Measurements from ENCODE around the gene RAMAC. TPM values are rescaled to one million over a fixed set of nuclear protein-coding genes. Genes with fewer than 3 reads are reported as not detected.
A peak's percentile ranks its signal among the peaks of the same experiment; 100 is the strongest.

Gene RAMAC
- polyA plus RNA-seq, 1 donor from 2014 or later, result 116 TPM

- Histone ChIP-seq H3F3A (ENCODE audit: insufficient read depth, low read length, poor library complexity, severe bottlenecking) (peaks cover 2% of the 10 kb centered on the region), H3K79me2 (replicated peaks; ENCODE audit: insufficient read depth, low read length) (peaks cover 7% of the 10 kb centered on the region), H3K9me3 (ENCODE audit: low read length) (no peaks in the 10 kb centered on the region), H3K27me3 (ENCODE audit: insufficient read depth, low read depth, low read length) (no peaks in the 10 kb centered on the region), H3K36me3 (ENCODE audit: insufficient read depth, low read length) (no peaks in the 10 kb centered on the region), H3K4me2 (ENCODE audit: low read length) (no peak overlapping the region), H2AFZ (ENCODE audit: low read depth, low read length) (no peak overlapping the region), H4K20me1 (ENCODE audit: insufficient read depth) (no peaks in the 10 kb centered on the region), H3K9me2 (ENCODE audit: insufficient read depth, low read length) (no peaks in the 10 kb centered on the region), H3K9ac (ENCODE audit: low read length) (no peak overlapping the region), H3K4me3 (ENCODE audit: low read length) (no peak overlapping the region), H3K27ac (ENCODE audit: low read length) (no peak overlapping the region)
- TF ChIP-seq REST (IDR thresholded peaks at IDR 0.05; ENCODE audit: borderline replicate concordance) (no peak), EP300 (conservative IDR thresholded peaks at IDR 0.05; ENCODE audit: poor library complexity, severe bottlenecking) (no peak), EZH2 (IDR thresholded peaks at IDR 0.05; ENCODE audit: borderline replicate concordance, insufficient read depth, low read length, poor library complexity, severe bottlenecking) (no peak)
Measured at GRCh38 chr15:83015361-83015760, 29.4 kb downstream of the RAMAC start.

- no peak overlapping the region for H3K9ac ChIP-seq (ENCODE audit: low read length)
- no peaks in the 10 kb centered on the region for H3K27me3 ChIP-seq (ENCODE audit: insufficient read depth, low read depth, low read length)
- no peak overlapping the region for H2AFZ ChIP-seq (ENCODE audit: low read depth, low read length)
- peak overlapping the region; percentile 22 for H3K4me3 ChIP-seq (ENCODE audit: low read length)
- no peak overlapping the region for H3K4me2 ChIP-seq (ENCODE audit: low read length)
- no peaks in the 10 kb centered on the region for H3K9me3 ChIP-seq (ENCODE audit: low read length)
- no peaks in the 10 kb centered on the region for H3K36me3 ChIP-seq (ENCODE audit: insufficient read depth, low read length)
- H3K79me2 ChIP-seq (replicated peaks; ENCODE audit: insufficient read depth, low read length), result peaks cover 4% of the 10 kb centered on the region
- H3K27ac ChIP-seq (ENCODE audit: low read length), result no peak overlapping the region
- H3F3A ChIP-seq (ENCODE audit: insufficient read depth, low read length, poor library complexity, severe bottlenecking), result no peaks in the 10 kb centered on the region
- no peak for TF ChIP-seq EP300 (conservative IDR thresholded peaks at IDR 0.05; ENCODE audit: poor library complexity, severe bottlenecking)
- no peak for TF ChIP-seq MXI1 (conservative IDR thresholded peaks at IDR 0.05; ENCODE audit: poor library complexity, severe bottlenecking)
- no peak for TF ChIP-seq TAF1 (IDR thresholded peaks at IDR 0.05; ENCODE audit: low read depth)
- TF ChIP-seq EZH2 (IDR thresholded peaks at IDR 0.05; ENCODE audit: borderline replicate concordance, insufficient read depth, low read length, poor library complexity, severe bottlenecking), result no peak
- no peak for TF ChIP-seq RAD21 (conservative IDR thresholded peaks at IDR 0.05)
- TF ChIP-seq POLR2AphosphoS5 (IDR thresholded peaks at IDR 0.05), result peak; percentile 14
- TF ChIP-seq, protein P1, sequence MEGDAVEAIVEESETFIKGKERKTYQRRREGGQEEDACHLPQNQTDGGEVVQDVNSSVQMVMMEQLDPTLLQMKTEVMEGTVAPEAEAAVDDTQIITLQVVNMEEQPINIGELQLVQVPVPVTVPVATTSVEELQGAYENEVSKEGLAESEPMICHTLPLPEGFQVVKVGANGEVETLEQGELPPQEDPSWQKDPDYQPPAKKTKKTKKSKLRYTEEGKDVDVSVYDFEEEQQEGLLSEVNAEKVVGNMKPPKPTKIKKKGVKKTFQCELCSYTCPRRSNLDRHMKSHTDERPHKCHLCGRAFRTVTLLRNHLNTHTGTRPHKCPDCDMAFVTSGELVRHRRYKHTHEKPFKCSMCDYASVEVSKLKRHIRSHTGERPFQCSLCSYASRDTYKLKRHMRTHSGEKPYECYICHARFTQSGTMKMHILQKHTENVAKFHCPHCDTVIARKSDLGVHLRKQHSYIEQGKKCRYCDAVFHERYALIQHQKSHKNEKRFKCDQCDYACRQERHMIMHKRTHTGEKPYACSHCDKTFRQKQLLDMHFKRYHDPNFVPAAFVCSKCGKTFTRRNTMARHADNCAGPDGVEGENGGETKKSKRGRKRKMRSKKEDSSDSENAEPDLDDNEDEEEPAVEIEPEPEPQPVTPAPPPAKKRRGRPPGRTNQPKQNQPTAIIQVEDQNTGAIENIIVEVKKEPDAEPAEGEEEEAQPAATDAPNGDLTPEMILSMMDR (IDR thresholded peaks at IDR 0.05; ENCODE audit: poor library complexity, severe bottlenecking), result no peak
- TF ChIP-seq REST (IDR thresholded peaks at IDR 0.05; ENCODE audit: borderline replicate concordance), result no peak
- H4K20me1 ChIP-seq (ENCODE audit: insufficient read depth), result no peaks in the 10 kb centered on the region
- no peaks in the 10 kb centered on the region for H3K9me2 ChIP-seq (ENCODE audit: insufficient read depth, low read length)
Measured at GRCh38 chr15:83016906-83017305, 30.9 kb downstream of the RAMAC start.
